ENCODE measurements around the gene SAMD13.

- TF ChIP-seq POLR2A (IDR thresholded peaks at IDR 0.05) (no peak), CTCF (IDR thresholded peaks at IDR 0.05) (no peak)
These were observed 15.4 kb upstream of the SAMD13 start for GRCh38 chr1:84286071-84286470.
